HG03457 (cell line): ENCODE measurements around the gene NRL.

Experiments used
- ATAC-seq: cut with Tn5 transposase; IDR thresholded peaks from one replicate; pipeline ENCODE4 v1.9.1; 2021; ENCODE audit warnings: moderate number of reproducible peaks; ENCODE audit not compliant: unreplicated experiment

NRL gene

DNA sequence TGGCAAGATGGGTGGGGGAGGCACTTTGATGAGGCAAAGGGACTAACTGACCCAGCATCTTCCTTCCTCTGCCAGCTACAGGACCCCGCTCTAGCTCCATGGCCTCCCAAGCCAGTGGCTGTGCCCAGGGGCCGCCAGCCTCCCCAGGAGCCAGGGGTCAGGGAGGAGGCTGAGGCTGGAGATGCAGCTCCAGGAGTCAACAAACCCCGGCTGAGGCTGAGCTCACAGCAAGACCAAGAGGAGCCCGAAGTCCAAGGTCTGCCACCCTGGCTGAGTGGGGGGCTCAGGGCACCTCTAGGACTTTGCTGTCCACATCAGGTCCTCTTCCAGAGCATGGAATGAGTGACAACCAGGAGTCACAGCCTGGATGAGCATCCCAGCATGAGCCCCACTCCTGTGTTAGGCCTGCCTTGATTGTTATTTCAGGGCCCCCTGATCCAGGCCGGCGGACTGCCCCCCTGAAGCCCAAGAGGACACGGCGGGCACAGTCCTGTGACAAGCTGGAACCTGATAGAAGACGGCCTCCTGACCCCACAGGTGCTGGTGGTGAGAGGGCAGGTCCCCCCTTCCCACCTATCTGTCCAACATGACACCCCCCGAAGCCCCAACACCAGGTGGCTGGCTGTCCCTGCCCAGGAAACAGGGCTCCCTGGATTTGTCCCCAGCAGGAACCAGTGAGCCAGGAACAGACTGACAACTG lies 45.9 kb downstream of the NRL start:
- ATAC-seq = no peak

DNA sequence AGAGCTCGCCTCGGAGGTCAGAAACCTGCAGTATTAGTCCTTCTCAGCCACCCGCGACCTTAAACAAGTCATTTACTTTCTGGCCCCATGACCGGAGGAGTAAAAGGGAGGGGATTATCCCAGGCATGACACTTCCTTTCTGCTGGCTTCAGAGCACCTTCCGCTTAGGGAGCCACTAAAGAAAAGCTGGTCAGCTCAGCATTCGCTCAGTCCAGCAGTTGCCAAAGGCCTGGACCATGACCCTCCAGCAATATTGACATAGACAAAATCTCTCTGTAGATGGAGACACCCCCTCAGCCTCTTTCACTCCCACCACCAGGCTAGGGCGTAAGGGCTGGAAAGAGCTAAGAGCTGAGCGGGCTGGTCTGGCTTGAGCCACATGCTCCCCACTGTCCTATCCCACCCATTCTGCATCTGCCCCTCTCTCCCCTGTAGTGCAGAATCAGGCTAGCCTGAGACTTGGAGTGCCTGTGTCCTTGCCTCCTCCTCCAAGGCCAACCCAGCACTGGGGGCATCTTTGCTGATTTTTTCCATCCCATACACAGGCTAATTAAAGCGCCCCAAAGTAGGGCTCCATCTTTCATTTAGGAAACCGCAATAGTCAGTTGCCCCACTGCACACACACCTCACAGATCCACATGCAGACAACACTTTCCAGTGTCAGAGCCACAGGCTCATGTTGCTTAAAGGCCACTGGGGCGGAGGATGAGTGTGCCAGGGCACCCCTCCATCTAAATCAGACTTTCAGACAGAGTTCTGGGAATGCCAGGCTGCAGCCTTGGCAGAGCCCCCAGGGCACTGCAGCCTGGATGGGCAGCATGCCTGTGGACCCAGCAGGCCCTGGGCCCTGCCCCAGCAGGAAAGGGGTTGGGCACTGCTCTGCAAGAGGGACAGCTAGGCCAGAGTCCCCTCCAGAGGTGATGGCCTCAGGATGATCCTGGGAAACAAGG lies 47.3 kb downstream of the NRL start:
- no peak for ATAC-seq

DNA sequence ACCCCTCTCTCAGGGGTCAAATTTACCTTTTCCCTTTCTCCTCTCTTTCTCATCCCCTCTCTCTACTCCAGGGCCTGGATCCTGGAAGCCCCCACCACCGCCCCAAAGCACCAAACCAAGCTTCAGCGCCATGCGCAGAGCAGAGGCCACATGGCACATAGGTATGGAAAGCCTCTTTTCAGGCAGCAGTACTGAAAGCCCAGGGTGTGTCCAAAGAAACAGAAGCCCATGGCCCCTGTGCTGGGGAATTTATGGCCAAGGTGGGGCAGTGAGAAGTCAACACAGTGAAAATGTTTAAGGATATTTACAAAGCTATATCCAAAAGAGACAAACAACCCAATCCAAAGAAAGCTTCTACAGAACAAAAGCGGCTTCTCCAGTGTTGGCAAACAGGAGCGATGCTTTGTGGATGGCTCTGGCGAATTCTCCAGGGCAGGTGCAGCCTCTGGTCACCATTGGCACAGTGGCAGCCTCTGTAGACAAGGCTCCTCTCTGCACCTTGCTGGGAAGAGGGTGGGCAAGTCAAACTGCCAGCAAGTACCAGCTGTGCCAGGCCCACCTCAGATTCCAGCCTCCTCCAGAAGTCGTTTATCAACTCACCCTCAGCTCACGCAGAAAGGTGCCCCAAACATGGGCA lies 48.1 kb downstream of the NRL start:
- no peak for ATAC-seq

DNA sequence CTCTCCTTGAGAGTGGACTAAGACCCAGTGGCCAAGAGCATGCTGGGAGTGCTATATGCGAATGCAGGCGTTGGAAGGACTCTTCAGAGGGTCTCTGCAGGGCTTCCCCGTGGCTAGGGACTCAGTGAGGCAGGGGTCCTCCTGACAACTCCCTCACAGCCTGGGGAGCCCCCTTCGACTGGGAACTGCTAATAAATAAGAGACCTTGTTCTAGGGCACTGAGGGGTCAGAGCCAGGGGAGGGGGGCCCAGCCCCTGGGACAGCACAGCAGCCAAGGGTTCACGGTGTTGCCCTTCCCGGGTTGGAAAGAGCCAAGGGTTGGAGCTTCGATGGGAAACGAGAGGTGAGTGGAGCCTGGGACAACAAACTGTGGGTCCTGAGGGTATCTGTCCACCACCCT lies 49.3 kb downstream of the NRL start:
- ATAC-seq = no peak

DNA sequence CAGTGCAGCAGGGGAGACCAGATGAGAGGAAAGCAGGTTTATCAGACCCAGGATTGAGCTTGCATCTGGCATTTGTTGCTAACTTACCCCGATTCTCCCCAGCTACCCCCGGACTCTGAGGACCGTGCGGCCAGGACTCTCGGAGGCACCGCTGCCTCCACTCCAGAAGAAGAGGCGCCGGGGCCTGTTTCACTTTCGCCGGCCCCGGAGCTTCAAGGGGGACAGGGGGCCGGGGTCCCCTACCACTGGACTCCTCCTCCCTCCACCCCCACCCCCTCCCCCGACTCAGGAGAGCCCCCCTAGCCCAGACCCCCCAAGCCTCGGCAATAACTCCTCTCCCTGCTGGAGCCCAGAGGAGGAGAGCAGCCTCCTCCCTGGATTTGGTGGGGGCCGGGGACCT lies 49.9 kb downstream of the NRL start:
- ATAC-seq = no peak

DNA sequence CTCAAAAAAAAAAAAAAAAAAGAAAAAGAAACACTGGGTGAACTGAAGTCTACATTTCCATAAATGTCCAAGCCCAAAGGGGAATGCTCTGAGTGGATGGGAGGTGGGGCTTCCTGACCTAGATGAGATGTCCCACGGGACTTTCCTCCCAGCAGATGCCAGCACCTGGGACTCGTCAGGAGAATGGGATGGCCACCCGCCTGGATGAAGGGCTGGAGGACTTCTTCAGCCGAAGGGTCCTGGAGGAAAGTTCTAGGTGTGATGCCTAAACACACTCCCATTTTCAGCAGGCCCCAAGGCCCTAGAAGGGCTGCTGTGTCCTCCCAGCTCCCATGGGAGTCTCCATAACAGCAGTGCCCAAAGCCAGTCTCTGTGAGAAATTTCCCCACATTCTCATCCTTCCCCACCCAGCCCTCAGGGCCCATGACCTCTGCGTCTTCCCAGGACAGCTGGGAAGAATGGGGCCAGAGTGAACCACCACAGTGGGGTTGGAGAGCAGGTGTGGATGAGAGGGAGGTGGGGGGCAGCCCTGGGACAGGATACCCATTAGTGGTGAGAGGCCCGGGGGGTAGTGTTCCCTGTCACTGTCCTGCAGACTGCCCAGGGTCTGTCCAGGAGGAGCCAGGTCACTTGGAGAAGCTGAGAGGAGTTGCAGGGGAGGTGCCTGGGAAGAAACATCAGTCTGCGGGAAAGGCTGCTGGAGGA lies 50.5 kb downstream of the NRL start:
- ATAC-seq = no peak

DNA sequence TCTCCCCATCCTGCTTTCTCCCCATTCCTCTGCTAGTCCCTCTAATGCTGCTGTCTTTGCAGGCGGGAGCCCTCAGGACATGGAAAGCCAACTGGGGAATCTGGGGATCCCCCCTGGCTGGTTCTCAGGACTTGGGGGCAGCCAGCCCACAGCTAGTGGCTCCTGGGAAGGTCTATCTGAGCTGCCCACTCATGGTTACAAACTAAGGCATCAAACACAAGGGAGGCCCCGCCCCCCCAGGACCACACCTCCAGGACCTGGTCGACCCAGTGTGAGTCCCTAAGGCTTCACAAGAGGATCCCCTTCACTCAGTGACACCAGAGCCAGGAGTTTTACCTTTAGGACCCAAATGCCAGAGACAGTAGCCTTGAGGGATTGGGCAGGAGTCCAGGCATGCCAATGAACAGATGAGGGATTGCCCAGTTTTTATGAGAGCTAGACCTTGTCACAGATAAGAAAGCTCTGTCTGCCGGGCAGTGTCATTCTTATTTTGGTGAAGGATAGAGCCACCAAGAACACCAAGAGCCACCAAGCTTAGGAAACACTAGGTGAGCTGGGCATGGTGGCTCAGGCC lies 51.4 kb downstream of the NRL start:
- ATAC-seq = no peak

DNA sequence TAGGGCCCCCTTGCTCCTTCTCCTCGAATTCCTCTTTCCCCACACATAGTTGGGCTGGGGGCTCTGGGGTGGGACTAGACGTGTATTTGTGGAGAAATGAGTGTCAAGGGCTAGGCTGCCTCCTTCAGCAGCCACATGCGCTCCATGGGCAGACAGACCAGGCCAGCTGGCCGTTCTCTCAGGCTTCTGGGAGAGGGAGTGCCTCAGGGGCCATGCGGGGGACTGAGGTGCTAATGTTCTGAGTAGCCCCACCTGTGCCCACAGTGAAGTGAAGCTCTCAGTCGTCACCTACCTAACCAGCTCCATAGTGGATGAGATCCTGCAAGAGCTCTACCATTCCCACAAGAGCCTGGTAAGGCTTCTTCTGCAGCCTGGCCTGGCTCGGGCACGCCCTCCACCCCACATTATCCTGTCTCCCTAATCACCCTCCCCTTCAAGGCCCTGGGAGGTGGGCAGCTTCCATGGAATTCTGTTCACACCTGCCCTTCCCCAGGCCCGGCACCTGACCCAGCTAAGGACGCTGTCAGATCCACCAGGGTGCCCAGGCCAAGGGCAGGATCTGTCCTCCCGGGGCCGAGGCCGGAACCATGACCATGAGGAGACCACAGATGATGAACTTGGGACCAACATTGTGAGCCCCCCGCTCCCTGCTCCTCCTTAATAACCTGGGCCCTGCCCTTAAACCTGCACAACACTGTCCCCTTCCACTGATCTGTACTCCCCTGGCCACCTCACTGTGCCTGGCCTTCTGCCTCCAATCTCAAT lies 52.4 kb downstream of the NRL start:
- no peak for ATAC-seq

DNA sequence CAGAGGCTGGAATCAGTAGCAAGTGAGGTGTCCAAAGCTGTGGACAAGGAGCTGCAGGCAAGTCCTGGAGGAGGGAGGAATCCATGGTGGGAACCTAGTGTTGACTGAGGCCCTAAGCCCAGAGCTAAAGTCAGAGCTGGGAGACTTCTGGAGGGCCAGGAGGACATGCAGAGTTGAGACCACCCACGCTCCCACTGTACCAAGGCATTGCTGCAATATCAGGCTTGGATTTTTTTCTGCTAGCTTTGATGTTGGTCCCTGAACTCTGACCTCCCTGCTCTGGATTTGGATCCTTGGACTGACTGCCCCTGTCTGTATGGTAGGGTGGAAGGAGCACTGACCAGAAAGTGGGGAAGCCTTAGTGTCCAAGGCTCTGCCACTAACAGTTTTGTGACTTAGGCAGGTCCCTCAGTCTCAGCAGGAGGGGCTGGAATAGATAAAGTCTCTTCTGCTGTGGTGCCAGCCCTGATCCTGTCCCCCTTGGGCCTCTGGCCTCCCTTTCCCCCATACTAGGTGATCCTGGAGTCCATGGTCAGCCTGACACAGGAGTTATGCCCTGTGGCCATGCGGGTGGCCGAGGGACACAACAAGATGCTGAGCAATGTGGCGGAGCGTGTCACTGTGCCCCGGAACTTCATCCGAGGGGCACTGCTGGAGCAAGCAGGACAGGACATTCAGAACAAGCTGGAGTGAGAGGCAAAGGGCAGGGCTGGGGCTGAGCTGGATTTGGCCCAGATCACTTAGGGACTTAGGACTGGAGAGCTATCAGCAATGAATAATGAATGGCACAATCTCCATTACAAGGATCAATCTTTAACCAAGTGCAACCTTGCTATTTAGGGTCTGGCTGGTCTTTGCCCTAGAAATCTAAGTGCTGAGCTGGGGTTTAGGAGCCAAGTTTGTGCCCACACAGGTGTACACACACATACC lies 53.5 kb downstream of the NRL start:
- ATAC-seq = no peak

DNA sequence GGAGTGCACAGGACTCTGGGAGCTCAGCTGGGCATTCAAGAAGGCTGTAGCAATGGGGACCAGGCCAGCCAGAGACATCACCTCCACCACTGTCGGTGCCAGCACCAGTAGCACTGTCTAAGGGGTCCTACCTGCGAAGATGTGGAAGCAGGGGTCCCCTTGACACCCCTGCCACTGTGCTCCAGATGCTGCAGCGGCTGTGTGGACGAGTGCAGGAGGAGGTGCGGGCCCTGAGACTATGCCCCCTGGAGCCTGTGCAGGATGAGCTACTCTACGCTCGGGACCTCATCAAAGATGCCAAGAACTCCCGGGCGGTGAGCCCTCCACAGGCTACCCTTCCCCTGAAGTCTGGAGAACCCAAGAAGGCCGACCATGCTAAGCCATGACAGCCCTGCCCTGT lies 54.3 kb downstream of the NRL start:
- ATAC-seq = no peak

DNA sequence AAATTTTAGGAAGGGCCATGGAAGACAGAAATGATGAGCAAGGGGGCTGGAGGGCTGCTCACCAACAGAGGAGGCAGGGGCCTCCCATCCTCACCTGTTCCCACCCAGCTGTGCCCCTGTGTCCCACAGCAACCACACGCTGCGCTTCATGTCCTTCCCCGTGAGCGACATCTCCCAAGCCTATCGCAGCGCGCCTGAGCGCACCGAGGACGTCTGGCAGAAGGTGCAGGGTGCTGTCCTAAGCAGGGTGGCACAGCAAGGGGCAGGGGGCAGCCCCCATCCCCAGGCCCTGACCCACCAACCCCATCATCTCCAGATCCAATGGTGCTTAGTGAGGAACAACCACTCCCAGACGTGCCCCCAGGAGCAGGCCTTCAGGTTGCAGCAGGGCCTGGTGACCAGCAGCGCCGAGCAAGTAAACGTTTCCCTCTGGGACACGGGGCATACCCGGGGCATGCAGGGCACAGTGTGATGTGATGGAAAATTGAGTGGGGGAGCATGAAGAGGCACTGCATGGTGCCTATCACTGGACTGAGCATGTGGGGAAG lies 54.8 kb downstream of the NRL start:
- no peak for ATAC-seq

DNA sequence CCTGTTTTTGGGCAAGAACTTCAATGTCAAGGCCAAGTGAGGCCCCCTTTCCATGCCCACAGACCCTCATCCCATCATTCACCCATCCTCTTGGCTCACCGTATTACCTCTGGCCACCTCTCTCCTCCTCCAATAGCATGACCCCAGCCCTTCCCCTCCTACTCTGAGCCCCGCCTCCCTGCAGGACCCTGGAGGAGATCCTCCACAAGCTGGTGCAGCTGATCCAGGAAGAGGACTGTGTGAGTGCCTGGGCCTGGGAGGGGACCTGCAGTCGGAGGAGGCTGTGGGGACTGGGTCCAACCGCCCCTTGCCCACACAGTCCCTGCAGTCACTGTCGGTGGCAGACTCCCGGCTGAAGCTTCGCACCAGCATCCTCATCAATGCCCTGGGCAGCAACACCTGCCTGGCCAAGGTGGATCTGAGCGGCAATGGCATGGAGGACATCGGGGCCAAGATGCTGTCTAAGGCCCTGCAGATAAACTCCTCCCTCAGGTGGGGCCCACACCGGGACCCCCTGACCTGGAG lies 55.7 kb downstream of the NRL start:
- ATAC-seq = no peak

DNA sequence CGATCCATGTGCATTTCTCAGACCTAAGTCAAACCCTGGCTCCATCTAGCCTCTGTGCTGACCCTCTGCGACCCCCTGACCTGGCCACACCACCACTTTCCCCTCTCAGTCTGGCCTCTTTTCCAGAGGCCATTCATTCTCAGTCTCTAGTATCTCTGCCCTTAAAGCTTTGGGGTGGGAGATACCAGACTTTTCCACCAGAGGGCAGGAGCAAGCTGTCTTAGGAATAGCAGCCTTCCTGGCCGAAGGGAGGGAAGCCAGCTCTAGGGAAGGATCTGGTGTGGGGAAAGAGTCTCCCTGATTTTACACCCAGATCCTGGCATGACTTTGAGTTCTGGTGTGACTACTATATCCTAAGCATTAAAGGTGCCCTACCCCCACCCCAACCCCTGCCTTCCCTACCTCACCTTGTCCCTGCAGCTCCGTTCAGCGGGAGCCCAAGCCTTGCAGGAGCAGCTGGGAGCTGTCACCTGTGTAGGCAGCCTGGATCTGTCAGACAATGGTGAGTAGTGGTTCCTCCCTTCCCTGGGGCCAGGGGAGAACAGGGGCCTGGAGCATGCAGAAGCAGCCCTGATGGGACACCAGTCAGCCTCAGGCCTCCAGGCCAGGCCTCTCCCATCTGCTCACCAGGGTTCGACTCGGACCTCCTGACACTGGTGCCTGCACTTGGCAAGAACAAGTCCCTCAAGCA lies 56.3 kb downstream of the NRL start:
- no peak for ATAC-seq

DNA sequence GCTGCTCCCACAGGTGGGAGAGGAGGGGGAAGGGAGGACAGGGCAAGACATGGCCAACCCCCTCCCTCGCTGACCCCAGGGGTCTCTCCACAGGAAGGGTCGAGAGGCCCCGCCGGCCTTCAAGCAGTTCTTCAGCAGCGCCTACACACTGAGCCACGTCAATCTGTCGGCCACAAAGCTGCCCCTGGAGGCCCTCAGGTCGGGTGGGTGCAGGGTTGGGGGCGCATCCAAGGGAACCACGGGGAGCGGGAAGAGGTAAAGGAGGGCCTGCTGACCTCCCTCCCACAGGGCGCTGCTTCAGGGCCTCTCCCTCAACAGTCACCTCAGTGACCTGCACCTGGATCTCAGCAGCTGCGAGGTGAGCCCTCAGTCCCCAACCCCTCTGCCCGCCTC lies 56.9 kb downstream of the NRL start:
- ATAC-seq = no peak

DNA sequence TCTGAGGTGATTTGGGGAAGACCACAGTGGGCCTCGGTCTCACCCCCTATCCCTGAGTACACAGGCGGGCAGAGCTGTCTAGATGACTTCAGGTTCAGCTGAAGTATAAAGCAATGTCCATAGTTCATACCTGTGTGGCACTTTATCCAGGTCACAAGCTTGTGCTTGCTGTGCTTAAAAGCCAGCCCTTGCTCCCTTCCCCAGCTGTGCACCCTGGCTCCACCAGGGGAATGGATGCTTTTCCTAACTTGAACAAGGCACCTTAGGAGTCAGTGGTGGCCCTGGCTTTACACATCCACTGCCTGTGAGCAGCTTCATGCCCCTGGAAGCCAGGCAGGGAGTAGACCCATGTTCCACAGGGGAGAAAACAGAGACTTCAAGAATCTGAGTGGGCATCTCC lies 57.5 kb downstream of the NRL start:
- no peak for ATAC-seq

DNA sequence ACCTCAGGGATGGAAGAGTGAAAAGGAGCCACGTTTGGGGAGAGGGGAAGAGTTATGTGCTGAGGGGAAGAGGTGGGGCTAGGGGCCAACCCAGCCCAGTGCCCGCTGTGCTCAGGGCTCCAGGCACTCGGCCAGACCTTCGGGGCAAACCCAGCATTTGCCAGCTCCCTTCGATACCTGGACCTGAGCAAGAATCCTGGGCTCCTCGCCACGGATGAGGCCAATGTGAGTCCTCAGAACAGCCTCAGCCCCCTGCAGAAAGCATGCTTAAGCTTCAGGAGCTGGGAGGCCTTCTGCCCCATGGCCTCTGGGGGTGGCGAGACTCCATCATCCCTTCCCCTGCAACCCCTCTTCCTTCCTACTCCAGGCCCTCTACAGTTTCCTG lies 58.0 kb downstream of the NRL start:
- no peak for ATAC-seq

DNA sequence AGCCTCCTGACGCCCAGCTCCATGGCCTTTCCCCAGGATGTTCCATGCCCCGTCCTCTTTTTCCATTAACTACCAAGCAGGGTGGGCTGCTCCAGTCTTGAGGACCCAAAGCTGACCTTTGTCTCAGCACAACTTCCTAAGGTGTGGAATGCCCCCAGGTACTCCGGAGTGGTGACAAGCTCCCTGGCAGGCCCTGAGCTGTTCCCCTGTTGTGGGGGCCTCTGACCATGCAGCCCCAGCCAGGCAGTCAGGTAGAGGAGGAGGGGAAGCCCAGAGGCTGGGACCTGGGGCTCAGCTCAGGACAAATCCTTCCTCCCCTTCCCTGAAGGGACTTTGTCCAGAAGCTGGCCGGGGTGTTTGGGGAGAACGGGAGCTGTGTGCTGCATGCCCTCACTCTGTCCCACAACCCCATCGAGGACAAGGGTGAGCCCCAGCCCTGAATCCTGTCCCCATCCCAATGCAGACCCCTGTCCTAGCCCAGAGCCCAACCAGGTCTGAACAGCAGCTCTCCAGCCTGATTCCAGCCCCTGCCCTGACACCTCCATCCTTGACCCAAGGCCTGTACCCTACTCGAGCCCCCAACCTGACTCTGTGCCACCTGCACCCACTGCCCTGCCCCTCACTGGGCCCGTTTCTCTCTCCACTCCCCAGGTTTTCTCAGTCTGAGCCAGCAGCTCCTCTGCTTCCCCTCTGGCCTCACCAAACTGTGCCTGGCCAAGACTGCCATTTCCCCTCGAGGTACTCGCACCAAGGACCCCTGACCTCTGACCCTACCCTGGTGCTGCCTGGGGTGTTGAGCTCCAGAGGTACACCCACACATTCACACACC lies 58.6 kb downstream of the NRL start:
- no peak for ATAC-seq
